Kidney capillary endothelial cell (primary cell): Measurements from ENCODE around the gene HSD17B14.
"Not testable (repeated sequence)": the region's sequence is repeated elsewhere in the genome, so short reads cannot be mapped to it uniquely, and the experiment has no call there.

ENCODE experiments used
- DNase-seq: peaks from one replicate; pipeline ENCODE4 v3.0.0-alpha.2; 2018; ENCODE audit warnings: low spot score

The HSD17B14 gene

GRCh38 chr19:48867123-48867745 lies 30.9 kb upstream of the HSD17B14 start:
- no peak for DNase-seq

GRCh38 chr19:48866692-48867091 lies 30.4 kb upstream of the HSD17B14 start:
- DNase-seq, result no peak

GRCh38 chr19:48862827-48863226 lies 26.5 kb upstream of the HSD17B14 start:
- DNase-seq, result no peak

GRCh38 chr19:48861313-48861712 lies 25.0 kb upstream of the HSD17B14 start:
- DNase-seq, result no peak

- no peak for DNase-seq
These were observed 23.7 kb upstream of the HSD17B14 start for GRCh38 chr19:48859711-48860572.

- DNase-seq, result no peak
These were observed 22.9 kb upstream of the HSD17B14 start for GRCh38 chr19:48858984-48859710.

- DNase-seq, result no peak
These were observed 20.6 kb upstream of the HSD17B14 start for GRCh38 chr19:48856921-48857320.

GRCh38 chr19:48854103-48854502 lies 17.8 kb upstream of the HSD17B14 start:
- DNase-seq, result no peak

GRCh38 chr19:48853483-48853882 lies 17.2 kb upstream of the HSD17B14 start:
- no peak for DNase-seq

GRCh38 chr19:48852292-48852691 lies 16.0 kb upstream of the HSD17B14 start:
- DNase-seq, result no peak

- not testable (repeated sequence) for DNase-seq
These were observed 10.4 kb upstream of the HSD17B14 start for GRCh38 chr19:48846659-48847058.

- no peak for DNase-seq
These were observed 9.1 kb upstream of the HSD17B14 start for GRCh38 chr19:48845384-48845783.

- peak; percentile 24 for DNase-seq
These were observed 8.2 kb upstream of the HSD17B14 start for GRCh38 chr19:48844472-48844871.

GRCh38 chr19:48842789-48843162 lies 6.5 kb upstream of the HSD17B14 start:
- peak; percentile 55 for DNase-seq

GRCh38 chr19:48841571-48841970 lies 5.3 kb upstream of the HSD17B14 start:
- no peak for DNase-seq

GRCh38 chr19:48841047-48841446 lies 4.8 kb upstream of the HSD17B14 start:
- no peak for DNase-seq

- no peak for DNase-seq
These were observed 1.4 kb upstream of the HSD17B14 start for GRCh38 chr19:48837687-48838086.

- peak; percentile 76 for DNase-seq
These were observed 797 bp upstream of the HSD17B14 start for GRCh38 chr19:48837051-48837524.

- peak; percentile 88 for DNase-seq
These were observed 580 bp downstream of the HSD17B14 start for GRCh38 chr19:48835734-48836088.

- no peak for DNase-seq
These were observed 2.3 kb downstream of the HSD17B14 start for GRCh38 chr19:48833977-48834376.

GRCh38 chr19:48833049-48833448 lies 3.2 kb downstream of the HSD17B14 start:
- no peak for DNase-seq

GRCh38 chr19:48830965-48831364 lies 5.3 kb downstream of the HSD17B14 start:
- no peak for DNase-seq

- no peak for DNase-seq
These were observed 6.2 kb downstream of the HSD17B14 start for GRCh38 chr19:48830088-48830487.
